Activated T-helper 1 cell treated with anti-CD3 and anti-CD28 coated beads, Interleukin-2, amount 50 U/mL, for 16 hours (primary cell): ENCODE measurements around the gene OPN1MW.
"Not testable (repeated sequence)": the region's sequence is repeated elsewhere in the genome, so short reads cannot be mapped to it uniquely, and the experiment has no call there.

Experiments
- DNase-seq, 2 donors: peaks; one replicate each; pipeline ENCODE4 v3.0.0-alpha.2; 2020; ENCODE audit warnings: low read depth in 1 of 2, low spot score in 1 of 2

Gene OPN1MW

DNA sequence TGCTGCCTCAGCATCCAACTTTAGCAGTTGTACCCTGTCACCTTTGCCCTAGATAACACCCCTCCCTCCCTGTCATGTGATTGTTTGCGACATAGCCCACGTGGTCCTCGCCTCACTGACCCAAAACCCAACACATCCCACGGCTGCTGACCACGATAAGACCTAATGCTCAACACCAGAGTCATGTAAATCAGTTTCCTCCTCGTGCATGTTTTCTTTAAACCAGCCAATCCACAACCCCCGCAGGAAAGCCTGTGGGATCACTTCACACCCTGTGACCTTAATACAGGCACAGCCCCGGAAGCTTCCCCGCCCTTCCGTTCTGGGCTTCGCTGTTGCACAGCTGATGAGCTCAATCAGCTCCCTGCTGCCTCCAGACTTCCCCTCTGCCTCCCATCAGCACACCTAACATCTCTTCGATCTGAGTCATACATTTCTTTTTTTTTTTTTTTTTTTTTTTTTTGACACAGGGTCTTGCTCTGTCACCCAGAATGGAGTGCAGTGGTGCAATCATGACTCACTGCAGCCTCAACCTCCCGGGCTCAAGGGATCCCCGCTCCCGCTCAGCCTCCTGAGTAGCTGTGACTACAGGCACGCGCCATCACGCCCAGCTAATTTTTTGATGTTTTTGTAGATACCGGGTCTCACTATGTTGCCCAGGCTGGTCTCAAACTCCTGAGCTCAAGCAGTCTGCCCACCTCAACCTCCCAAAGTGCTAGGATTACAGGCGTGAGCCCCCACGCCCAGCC is 27.4 kb downstream of the OPN1MW start:
- DNase-seq = not testable (repeated sequence)

DNA sequence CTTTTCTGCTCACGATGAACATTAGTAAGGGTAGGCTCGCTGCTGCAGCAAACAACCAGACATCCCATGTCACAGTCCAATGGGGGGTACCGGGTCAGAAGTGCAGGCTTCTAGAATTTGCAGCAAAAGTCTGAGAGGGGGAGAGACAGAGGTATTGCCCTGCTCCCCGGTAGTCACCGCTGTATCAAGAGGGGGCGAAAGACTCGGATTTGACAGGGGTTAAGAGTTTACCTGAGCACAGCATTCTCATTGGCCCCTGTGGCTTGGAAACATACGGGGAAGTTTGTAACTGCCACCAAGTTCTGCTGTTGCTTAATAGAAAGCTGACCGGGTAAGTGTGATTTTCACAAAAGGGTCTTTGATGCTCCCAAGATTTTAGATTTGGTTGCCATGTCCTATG is 28.7 kb downstream of the OPN1MW start:
- not testable (repeated sequence) for DNase-seq

DNA sequence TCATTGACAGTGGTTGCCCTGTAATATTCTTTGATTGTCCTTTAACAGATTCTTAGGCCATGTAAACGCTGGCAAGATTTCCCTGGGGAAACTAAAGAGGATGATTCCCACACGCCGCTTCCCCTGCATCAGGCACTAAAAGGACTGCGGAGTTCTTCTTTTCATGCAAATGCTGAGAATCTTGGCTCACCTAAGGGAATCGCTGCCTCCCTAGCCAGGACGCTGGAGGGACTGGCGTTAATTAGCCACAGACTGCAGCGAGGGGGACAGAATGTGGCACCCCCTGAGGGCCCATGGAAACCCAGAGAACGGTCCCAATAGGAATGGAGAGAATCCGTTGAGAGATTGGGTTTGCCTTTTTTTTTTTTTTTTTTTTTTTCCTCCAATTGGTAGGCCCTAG is 29.1 kb downstream of the OPN1MW start:
- DNase-seq = not testable (repeated sequence)

DNA sequence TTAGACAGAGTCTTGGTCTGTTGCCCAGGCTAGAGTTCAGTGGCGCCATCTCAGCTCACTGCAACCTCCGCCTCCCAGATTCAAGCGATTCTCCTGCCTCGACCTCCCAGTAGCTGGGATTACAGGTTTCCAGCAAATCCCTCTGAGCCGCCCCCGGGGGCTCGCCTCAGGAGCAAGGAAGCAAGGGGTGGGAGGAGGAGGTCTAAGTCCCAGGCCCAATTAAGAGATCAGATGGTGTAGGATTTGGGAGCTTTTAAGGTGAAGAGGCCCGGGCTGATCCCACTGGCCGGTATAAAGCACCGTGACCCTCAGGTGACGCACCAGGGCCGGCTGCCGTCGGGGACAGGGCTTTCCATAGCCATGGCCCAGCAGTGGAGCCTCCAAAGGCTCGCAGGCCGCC is 37.1 kb downstream of the OPN1MW start, which contains the start of gene OPN1MW2:
OPN1MW2 (plus strand) TSS at position 301 of the 400 bp plus-strand sequence; CDS start at position 361, 60 bp downstream.
- DNase-seq = not testable (repeated sequence)

DNA sequence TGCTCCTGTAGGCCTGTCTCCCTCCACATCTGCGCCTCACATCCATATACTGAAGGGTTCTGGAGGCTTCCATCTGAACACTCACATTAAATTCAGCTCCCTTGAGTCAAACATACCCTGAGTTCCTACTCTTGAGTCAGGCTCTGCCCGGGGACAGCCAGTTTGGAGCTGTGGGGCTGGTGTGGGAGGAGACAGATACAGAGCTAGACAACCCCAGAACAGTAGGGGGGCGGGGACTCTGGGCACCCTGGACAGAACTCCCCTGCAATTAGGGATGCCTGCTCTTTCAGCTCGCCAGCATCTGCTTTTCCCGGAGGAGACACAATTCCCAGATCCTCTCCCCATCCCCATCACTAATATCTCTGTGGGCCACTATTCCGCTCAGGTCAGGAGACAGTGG is 42.9 kb downstream of the OPN1MW start:
- not testable (repeated sequence) for DNase-seq

DNA sequence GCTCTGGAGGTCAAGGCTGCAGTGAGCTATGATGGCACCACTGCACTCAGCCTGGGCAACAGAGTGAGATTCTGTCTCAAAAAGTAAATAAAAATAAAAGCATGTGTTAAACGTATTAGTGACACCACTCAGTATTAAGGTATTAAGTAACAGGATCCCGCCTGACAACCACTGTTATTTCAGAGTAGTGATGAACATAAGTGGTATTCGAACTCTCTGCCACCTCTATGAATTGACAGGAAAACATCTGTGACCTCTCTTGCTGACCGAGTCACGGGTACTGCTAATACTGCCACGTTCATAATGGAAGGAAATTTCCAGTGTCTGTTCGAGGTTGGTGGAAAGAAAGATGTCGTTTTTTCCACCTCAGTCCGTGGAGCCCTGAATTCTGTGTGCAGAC is 44.3 kb downstream of the OPN1MW start:
- not testable (repeated sequence) for DNase-seq

DNA sequence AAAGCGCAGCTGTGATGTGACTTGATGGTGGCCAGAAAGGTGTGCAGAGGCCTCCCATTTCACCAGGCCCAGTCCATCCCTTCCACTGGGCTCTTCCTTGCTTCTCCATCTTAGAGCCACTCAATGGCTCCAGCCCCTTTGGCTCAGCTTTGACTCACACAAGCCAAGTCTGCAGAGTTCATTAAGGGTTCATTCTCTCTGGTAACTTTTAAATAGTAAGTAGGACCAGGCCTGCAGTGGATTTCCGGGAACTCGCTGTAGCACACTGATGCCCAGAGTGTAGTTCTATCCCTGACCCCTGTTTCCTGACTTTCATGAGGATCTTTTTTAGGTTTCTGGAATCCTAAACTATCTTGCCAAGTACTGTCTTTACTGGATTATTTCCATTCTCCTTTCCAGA is 49.0 kb downstream of the OPN1MW start:
- DNase-seq = not testable (repeated sequence)

DNA sequence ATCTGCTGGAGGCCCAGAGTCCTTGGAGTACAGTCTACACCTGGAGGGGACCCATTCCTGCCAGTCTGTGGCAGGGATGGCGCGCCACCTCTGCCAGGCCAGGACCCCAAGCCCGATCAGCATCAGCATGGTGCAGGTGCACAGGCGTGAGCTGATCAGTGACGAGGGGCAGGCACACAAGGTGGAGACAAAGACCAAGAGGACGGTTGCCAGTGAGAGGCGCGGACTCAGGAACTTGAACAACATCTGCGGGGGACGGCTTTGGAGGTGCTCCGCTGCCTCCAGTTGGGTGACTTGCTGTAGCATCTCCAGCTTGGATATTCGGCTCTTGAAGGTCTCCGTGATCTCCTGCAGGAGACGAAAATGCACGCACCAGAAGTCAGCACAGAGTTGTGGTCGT is 51.2 kb downstream of the OPN1MW start:
- not testable (repeated sequence) for DNase-seq

DNA sequence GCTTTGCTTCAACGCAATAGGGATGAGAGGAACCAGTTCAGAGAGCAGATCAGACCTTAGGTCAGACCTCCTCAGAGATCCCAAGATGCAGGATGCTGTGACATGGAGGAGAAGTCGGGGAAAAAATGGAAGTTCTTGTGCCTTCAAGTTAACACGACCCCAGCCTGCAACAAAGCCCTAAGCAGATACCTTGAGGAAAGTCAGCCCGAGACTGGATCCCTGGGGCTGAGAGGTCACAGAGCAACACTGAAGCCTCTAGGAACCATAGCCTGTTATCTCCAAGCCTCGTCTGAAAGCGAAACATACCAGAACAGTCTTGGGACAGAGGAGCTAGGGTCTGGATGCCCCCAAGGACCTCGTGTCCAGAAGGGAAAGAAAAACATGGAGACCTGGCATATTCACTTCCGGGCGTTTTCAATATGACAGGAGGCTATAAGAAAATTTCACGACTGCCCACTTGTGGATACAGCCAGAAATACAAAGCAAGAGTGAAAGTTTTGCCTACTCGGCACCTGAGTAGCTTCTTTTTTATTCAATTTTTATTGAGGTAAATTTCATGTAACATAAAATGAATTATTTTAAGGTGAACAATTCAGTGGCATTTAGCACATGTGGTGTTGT is 56.7 kb downstream of the OPN1MW start:
- not testable (repeated sequence) for DNase-seq

DNA sequence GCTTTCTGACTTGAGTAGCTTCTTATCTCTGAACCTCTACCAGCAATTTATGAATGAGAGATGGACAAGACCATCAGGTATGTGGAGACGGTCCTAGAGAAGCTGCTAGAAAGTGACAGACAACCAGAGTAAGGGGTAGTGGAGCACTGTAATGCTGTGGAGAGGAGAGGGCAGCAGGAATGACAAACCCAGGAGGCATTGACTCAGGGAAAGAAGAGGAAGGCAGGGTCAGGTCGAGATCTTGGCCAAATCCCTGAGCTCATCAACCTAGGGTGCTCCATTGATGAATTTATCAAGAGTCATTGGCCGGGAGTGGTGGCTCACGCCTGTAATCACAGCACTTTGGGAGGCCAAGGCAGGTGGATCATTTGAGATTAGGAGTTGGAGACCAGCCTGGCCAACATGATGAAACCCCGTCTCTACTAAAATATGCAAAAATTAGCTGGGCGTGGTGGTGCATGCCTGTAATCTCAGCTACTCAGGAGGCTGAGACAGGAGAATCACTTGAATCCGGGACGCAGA is 57.6 kb downstream of the OPN1MW start:
- not testable (repeated sequence) for DNase-seq
